Activated CD8-positive, alpha-beta memory T cell treated with anti-CD3 and anti-CD28 coated beads for 36 hours (primary cell): Measurements from ENCODE around the gene KRTAP21-1. TPM values are rescaled to one million over a fixed set of nuclear protein-coding genes. Genes with fewer than 3 reads are reported as not detected.

ENCODE experiments used
- total RNA-seq, 2 experiments: library from RNA; stranded (reverse); gene quantifications; one replicate each; pipeline ENCODE4 v1.2.3, GENCODE V29; 2021

The KRTAP21-1 gene
- total RNA-seq, 2 experiments from 2014 or later: not detected

Other genes starting within 250 kb of the KRTAP21-1 start
- not detected for gene KRTAP19-6, start 213.6 kb downstream of the KRTAP21-1 start, total RNA-seq
- gene KRTAP19-7, start 194.1 kb downstream of the KRTAP21-1 start, total RNA-seq: not detected
- not detected for gene KRTAP22-2, start 165.0 kb downstream of the KRTAP21-1 start, total RNA-seq
- gene KRTAP6-3, start 163.0 kb downstream of the KRTAP21-1 start, total RNA-seq: not detected
- not detected for gene KRTAP6-2, start 156.5 kb downstream of the KRTAP21-1 start, total RNA-seq
- gene KRTAP22-1, start 154.3 kb downstream of the KRTAP21-1 start, total RNA-seq: not detected
- not detected for gene KRTAP6-1, start 141.5 kb downstream of the KRTAP21-1 start, total RNA-seq
- gene KRTAP20-1, start 139.0 kb downstream of the KRTAP21-1 start, total RNA-seq: not detected
- not detected for gene KRTAP20-4, start 134.8 kb downstream of the KRTAP21-1 start, total RNA-seq
- not detected for gene KRTAP20-2, start 120.2 kb downstream of the KRTAP21-1 start, total RNA-seq
- gene KRTAP20-3, start 112.6 kb downstream of the KRTAP21-1 start, total RNA-seq: not detected
- not detected for gene KRTAP21-3, start 36.7 kb downstream of the KRTAP21-1 start, total RNA-seq
- not detected for gene KRTAP21-2, start 8.2 kb downstream of the KRTAP21-1 start, total RNA-seq
- not detected for gene KRTAP8-1, start 57.8 kb upstream of the KRTAP21-1 start, total RNA-seq
- gene KRTAP7-1, start 74.3 kb upstream of the KRTAP21-1 start, total RNA-seq: not detected
- not detected for gene KRTAP11-1, start 126.2 kb upstream of the KRTAP21-1 start, total RNA-seq